ENCODE results near the gene TTC8.
A peak's percentile ranks its signal among the peaks of the same experiment; 100 is the strongest.
"Not testable (repeated sequence)": the region's sequence is repeated elsewhere in the genome, so short reads cannot be mapped to it uniquely, and the experiment has no call there.

Gene TTC8

DNA sequence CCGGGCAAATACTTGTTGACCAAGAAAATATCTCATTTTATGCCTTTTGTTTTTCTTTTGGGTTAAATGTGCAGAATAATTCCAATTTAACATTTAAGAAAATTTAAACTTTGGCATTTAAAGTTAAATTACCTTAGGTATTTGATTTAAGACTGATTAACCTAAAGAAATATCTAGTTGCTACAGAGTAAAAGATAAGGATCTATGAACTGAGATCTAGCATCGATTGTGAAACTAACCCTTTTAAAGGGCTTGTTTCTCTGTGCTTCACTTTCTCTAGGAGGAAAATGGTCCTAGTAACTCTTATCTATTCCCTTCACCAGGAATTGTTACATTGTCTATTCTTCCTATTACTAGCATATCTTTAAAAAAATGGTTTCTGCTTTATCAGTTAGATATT, 2.6 kb upstream of the TTC8 start:
- no peak for FAIRE-seq
- no peak for DNase-seq (ENCODE audit: insufficient read length, low spot score)

DNA sequence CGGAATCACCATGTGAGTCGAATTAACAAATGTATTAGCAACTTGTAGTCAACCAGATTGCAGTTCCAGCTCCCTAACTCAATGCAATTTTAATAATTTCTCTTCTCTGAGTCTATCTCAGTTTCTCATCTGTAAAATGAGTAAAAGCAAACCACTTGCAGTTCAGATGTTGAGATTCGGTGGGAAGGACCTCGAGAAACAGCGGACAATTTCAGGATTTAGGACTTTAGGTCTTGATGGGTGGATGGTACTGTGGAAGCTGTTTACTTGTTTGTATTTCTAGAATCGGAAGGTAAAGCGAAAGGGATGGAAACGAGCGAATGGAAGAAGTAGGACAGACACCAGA, 510 bp upstream of the TTC8 start:
- no peak for FAIRE-seq
- DNase-seq (ENCODE audit: insufficient read length, low spot score) = no peak

DNA sequence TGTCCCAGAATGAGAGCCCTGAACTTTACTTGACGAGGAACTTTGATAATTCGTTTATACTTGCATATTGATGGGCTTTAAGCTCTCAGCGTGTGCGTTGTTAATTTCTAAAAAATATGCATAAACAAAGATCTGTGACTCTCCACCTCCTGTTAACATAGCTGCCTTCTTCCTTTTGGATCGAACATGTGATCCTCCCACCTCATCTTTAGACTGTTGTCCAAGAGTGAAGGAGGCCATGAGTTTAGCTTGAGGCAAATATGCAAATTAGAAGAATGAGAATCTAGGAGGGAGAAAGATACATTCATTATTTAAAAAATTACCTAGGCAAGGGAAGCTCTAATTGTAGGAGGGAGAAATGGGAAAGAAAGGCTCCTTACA, 617 bp downstream of the TTC8 start:
- FAIRE-seq = no peak

GRCh38 chr14:88825503-88825902, 1.1 kb downstream of the TTC8 start:
- no peak for FAIRE-seq
- no peak for DNase-seq (ENCODE audit: insufficient read length, low spot score)

More for the DNA sequence above, 617 bp downstream of the TTC8 start:
- peak; percentile 11 for DNase-seq (ENCODE audit: insufficient read length, low spot score)

GRCh38 chr14:88829188-88829587, 4.7 kb downstream of the TTC8 start:
- FAIRE-seq (no peak), DNase-seq (ENCODE audit: insufficient read length, low spot score) (no peak)

DNA sequence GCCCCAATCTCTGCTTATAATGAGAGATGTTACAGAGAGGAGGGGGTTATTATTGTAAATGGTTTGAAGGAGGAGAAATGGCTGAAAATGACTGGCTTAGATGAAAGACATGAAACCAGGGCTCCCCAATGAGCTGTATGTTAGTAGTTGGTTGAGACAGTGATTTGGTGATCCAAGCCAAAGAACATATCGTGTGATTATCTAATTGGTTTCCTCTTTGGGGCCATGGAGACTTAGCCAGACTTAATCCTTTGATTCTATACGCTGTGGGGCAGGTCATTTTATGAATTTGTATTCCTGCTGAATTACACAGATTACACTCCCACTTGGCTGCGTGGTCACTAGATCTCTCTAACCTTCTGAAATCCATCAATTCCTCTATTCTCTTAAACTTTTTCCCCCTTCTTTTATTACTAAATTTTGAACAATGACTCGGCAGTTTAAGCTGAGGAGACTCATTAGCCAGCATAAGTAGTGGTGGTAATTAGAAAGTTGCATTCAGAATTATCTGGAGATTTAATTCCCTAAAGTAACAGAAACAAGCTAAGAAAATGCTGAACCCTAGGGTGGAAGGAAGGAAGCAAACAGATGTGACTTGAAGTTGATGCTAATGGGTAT, 5.3 kb downstream of the TTC8 start:
- no peak for FAIRE-seq

DNA sequence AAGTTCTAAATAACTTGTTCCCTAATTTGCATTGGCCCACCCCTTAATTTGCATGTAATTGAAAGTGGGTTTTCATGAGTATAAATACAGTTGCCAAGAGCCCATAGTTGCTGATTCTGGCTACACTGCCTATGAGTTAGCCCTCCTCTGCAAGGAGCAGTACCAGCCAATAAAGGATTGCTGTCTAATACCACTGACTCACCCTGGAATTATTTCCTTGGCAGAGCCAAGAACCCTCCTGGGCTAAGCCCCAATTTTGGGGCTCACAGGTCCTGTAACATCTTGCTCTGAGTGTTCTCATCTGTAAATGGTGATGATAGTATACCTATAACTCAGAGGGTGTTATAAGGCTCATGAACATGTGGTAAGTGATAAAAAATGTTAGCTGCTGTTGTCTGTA, 6.8 kb downstream of the TTC8 start:
- DNase-seq (ENCODE audit: insufficient read length, low spot score) (no peak), FAIRE-seq (no peak)

More for the DNA sequence above, 5.3 kb downstream of the TTC8 start:
- DNase-seq (ENCODE audit: insufficient read length, low spot score) = no peak

- no peak for DNase-seq (ENCODE audit: insufficient read length, low spot score)
- FAIRE-seq = no peak
Observed at GRCh38 chr14:88834883-88835431, 10.5 kb downstream of the TTC8 start.

- FAIRE-seq (no peak), DNase-seq (ENCODE audit: insufficient read length, low spot score) (no peak)
Observed at GRCh38 chr14:88835661-88836060, 11.2 kb downstream of the TTC8 start.

GRCh38 chr14:88837495-88837894, 13.0 kb downstream of the TTC8 start:
- FAIRE-seq (no peak), DNase-seq (ENCODE audit: insufficient read length, low spot score) (no peak)

GRCh38 chr14:88838015-88838414, 13.6 kb downstream of the TTC8 start:
- FAIRE-seq (no peak), DNase-seq (ENCODE audit: insufficient read length, low spot score) (no peak)

DNA sequence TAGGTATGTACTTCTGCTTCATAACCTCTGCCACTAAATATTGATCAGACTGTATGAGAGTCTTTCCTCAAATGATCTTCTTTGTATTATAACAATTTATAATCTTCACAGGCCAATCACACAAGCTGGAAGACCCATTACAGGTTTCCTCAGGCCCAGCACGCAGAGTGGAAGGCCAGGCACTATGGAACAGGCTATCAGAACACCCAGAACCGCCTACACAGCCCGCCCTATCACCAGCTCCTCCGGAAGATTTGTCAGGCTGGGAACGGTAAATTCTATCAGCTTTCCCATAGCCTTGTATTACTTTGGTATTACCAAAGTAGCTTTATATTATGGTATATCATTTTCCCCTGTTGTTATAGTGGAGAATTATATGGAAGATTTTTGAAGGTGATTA, 16.5 kb downstream of the TTC8 start:
- DNase-seq (ENCODE audit: insufficient read length, low spot score) = no peak
- FAIRE-seq = no peak

DNA sequence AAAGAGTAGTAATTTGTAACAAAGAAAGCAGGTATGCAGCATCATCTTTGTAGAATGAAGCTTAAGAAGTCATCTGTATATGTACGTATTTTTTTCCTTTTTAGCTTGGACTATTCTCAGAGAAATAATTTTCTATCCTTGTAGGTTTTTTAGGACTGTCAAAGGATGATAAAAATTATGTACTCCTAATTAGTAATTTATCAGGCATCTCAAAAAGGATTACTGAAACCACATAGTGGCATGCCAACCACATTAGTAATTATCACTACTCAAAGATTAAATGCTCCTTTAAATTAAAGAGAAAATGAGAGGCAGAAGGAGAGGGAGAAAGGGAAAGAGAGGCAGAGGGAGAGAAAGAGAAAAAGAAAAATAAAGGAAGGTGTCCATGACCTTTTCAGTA, 17.3 kb downstream of the TTC8 start:
- no peak for DNase-seq (ENCODE audit: insufficient read length, low spot score)
- FAIRE-seq = no peak

- FAIRE-seq = no peak
- no peak for DNase-seq (ENCODE audit: insufficient read length, low spot score)
Observed at GRCh38 chr14:88842414-88842813, 18.0 kb downstream of the TTC8 start.

DNA sequence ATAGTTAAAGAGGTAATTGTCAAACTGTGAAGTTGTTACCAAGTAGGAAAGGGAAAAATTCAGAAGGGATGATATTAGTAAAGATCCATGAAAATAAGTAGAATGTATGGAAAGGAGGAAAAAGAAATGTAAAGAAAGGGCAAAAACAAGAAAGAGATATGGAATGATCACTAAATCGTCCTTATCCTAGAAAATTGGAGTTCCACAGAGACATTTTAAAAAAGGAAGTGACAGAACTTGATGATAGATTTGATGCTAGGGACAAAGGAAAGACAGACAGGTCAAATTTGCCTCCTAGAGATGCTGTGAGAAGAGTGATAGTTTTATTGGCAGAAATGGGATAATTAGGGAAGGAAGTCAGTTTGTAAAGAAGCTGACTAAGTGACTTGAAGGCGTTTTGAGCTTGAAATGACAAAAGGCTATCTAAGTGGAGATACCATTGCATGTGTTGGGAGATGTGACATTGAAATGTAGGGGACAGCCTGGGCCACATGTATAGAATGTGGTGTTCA, 20.6 kb downstream of the TTC8 start:
- DNase-seq (ENCODE audit: insufficient read length, low spot score) (no peak), FAIRE-seq (no peak)

- FAIRE-seq = no peak
- DNase-seq (ENCODE audit: insufficient read length, low spot score) = no peak
Observed at GRCh38 chr14:88848571-88848970, 24.1 kb downstream of the TTC8 start.

- no peak for DNase-seq (ENCODE audit: insufficient read length, low spot score)
- FAIRE-seq = no peak
Observed at GRCh38 chr14:88849716-88850115, 25.3 kb downstream of the TTC8 start.

- no peak for FAIRE-seq
- DNase-seq (ENCODE audit: insufficient read length, low spot score) = no peak
Observed at GRCh38 chr14:88851587-88851986, 27.1 kb downstream of the TTC8 start.

GRCh38 chr14:88852632-88853031, 28.2 kb downstream of the TTC8 start:
- DNase-seq (ENCODE audit: insufficient read length, low spot score) (no peak), FAIRE-seq (no peak)

DNA sequence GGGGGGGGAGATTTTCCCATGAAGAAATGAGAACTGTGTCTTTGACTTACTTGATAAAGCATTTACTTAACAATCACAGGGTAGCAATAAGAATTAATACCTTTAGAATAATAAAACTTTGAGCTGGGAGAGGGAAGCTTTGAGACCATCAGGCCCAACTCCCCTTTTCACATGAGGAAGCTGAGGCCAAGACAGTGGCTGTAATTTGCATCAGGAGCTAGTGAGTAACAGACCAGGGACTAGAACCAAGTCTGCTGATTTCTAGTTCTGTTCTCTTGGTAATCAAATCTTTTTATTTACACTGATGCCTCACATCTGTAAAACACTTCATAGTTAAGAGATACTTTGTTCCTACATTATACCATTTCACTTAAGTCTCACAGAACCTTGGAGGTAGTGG, 28.7 kb downstream of the TTC8 start:
- DNase-seq (ENCODE audit: insufficient read length, low spot score) (no peak), FAIRE-seq (no peak)

- FAIRE-seq (no peak), DNase-seq (ENCODE audit: insufficient read length, low spot score) (no peak)
Observed at GRCh38 chr14:88856786-88857366, 32.4 kb downstream of the TTC8 start.

DNA sequence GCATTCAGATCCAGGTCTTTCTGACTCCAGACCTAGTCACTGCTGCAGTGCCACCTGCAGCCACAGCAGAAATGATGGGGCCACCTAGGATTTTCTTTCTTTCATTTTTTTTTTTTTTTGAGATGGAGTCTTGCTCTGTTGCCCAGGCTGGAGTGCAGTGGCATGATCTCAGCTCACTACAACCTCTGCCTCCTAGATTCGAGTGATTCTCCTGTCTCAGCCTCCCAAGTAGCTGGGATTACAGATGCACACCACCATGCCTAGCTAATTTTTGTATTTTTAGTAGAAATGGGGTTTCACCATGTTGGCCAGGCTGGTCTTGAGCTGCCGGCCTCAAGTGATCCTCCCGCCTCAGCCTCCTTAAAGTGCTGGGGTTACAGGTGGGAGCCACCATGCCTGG, 33.4 kb downstream of the TTC8 start:
- DNase-seq (ENCODE audit: insufficient read length, low spot score); FAIRE-seq: not testable (repeated sequence)
